Ishikawa (cell line): Measurements from ENCODE around the gene DOCK2.

Source experiments
- CEBPB ChIP-seq: IDR thresholded peaks from 2 replicates; pipeline ENCODE4 v1.6.1; 2012
- CREB1 ChIP-seq: IDR thresholded peaks from 2 replicates; pipeline ENCODE4 v1.6.1; 2012; ENCODE audit warnings: low read depth
- EGR1 ChIP-seq: IDR thresholded peaks from 2 replicates; pipeline ENCODE4 v1.6.1; 2012
- EP300 ChIP-seq: IDR thresholded peaks from 2 replicates; pipeline ENCODE4 v1.6.1; 2012; ENCODE audit warnings: borderline replicate concordance
- FOXM1 ChIP-seq: IDR thresholded peaks from 2 replicates; pipeline ENCODE4 v1.6.1; 2012; ENCODE audit warnings: low read depth, borderline replicate concordance
- MAX ChIP-seq: IDR thresholded peaks from 2 replicates; pipeline ENCODE4 v1.6.1; 2012
- NFIC ChIP-seq: IDR thresholded peaks from 2 replicates; pipeline ENCODE4 v1.6.1; 2012
- RAD21 ChIP-seq: IDR thresholded peaks from 2 replicates; pipeline ENCODE4 v1.6.1; 2012; ENCODE audit warnings: low read depth
- TAF1 ChIP-seq: IDR thresholded peaks from 2 replicates; pipeline ENCODE4 v1.6.1; 2012; ENCODE audit warnings: low read depth, mild to moderate bottlenecking
- TCF12 ChIP-seq: IDR thresholded peaks from 2 replicates; pipeline ENCODE4 v1.6.1; 2012; ENCODE audit warnings: low read depth
- TEAD4 ChIP-seq: IDR thresholded peaks from 2 replicates; pipeline ENCODE4 v1.6.1; 2012
- YY1 ChIP-seq: IDR thresholded peaks from 2 replicates; pipeline ENCODE4 v1.6.1; 2012; ENCODE audit warnings: low read depth
- ZBTB7A ChIP-seq: IDR thresholded peaks from 2 replicates; pipeline ENCODE4 v1.6.1; 2012; ENCODE audit warnings: low read depth
- TF ChIP-seq, protein P1 (sequence below): IDR thresholded peaks from 2 replicates; pipeline ENCODE4 v1.6.1; 2012
- TF ChIP-seq, protein P2 (sequence below): IDR thresholded peaks from 2 replicates; pipeline ENCODE4 v1.6.1; 2012; ENCODE audit warnings: low read depth, mild to moderate bottlenecking

The DOCK2 gene

GRCh38 chr5:169950333-169950732 is 313.3 kb downstream of the DOCK2 start:
- no peak for TF ChIP-seq TAF1
- TF ChIP-seq FOXM1: no peak

DNA sequence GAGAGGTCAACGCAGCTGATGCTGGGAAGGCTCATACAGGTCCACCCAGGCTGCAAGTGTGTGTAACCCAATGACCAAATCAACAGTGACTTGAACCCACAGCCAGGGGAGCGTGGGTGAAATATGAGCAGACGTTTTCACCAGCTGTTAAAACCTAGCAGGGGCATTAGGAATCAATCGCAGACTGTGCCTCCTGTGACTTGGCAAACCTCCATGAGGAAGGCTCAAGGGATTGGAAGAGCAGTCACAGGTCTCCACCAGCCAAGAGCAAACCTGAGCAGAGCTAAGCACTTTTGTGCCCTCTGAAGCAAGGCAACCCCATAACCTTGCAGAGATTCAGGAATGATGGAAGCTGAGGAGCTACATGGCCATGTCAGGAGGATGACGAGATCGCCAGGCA is 317.7 kb downstream of the DOCK2 start:
- TF ChIP-seq TEAD4 (no peak), EGR1 (no peak), FOXM1 (no peak), TAF1 (no peak), CEBPB (no peak), CREB1 (no peak), YY1 (no peak), TCF12 (no peak), NFIC (no peak), RAD21 (no peak), ZBTB7A (no peak), MAX (no peak), EP300 (no peak)
- TF ChIP-seq, protein P1, sequence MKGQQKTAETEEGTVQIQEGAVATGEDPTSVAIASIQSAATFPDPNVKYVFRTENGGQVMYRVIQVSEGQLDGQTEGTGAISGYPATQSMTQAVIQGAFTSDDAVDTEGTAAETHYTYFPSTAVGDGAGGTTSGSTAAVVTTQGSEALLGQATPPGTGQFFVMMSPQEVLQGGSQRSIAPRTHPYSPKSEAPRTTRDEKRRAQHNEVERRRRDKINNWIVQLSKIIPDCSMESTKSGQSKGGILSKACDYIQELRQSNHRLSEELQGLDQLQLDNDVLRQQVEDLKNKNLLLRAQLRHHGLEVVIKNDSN: no peak
- TF ChIP-seq, protein P2, sequence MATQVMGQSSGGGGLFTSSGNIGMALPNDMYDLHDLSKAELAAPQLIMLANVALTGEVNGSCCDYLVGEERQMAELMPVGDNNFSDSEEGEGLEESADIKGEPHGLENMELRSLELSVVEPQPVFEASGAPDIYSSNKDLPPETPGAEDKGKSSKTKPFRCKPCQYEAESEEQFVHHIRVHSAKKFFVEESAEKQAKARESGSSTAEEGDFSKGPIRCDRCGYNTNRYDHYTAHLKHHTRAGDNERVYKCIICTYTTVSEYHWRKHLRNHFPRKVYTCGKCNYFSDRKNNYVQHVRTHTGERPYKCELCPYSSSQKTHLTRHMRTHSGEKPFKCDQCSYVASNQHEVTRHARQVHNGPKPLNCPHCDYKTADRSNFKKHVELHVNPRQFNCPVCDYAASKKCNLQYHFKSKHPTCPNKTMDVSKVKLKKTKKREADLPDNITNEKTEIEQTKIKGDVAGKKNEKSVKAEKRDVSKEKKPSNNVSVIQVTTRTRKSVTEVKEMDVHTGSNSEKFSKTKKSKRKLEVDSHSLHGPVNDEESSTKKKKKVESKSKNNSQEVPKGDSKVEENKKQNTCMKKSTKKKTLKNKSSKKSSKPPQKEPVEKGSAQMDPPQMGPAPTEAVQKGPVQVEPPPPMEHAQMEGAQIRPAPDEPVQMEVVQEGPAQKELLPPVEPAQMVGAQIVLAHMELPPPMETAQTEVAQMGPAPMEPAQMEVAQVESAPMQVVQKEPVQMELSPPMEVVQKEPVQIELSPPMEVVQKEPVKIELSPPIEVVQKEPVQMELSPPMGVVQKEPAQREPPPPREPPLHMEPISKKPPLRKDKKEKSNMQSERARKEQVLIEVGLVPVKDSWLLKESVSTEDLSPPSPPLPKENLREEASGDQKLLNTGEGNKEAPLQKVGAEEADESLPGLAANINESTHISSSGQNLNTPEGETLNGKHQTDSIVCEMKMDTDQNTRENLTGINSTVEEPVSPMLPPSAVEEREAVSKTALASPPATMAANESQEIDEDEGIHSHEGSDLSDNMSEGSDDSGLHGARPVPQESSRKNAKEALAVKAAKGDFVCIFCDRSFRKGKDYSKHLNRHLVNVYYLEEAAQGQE: no peak

GRCh38 chr5:169956126-169956525 is 319.1 kb downstream of the DOCK2 start:
- TF ChIP-seq CEBPB (no peak), EGR1 (no peak), RAD21 (no peak), NFIC (no peak), MAX (no peak), TCF12 (no peak), TAF1 (no peak), ZBTB7A (no peak)
- TF ChIP-seq, protein P1: no peak
- TF ChIP-seq, protein P2: no peak

DNA sequence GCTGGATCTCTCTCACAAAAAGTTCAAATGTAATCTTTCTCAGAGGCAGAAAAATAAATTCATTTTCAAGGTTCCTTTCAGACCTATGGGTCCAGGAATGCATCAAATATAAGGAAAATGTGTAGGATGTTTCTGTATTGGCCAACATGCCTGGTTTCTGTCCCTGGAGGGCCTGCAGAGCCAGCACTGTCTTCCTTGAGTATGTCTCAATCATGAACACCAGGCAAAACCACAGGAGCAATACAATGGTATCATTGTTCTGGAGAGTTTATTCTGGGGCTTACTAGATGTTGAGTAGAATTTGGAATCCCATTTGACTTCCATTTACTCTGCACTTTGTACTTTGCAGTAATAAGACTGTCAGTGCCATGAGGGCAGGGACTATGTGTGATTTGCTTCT is 319.7 kb downstream of the DOCK2 start:
- TF ChIP-seq EGR1 (no peak), TEAD4 (no peak), RAD21 (no peak)
- TF ChIP-seq, protein P1: no peak

DNA sequence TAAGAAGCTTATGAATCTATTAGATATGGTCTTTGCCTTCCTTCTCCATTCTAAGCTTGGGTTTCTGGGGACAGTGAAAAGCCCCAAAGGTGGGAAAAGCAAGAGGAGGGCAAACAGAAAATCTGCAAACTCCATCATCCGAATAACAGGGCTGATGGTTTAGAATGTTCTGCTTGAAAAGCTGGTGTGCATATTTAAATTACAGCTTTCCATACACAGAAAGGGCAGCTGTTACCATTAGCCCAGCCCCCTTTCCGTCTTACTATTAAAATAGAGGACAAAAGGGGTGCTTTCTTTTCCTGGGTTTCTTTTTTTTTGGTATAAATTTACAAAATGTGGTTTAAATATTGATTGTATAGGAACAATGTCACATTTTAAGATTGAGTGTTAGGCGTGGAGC is 321.2 kb downstream of the DOCK2 start:
- TF ChIP-seq ZBTB7A: no peak
- no peak for TF ChIP-seq EGR1
- no peak for TF ChIP-seq EP300
- no peak for TF ChIP-seq TAF1
- TF ChIP-seq, protein P1: no peak
- TF ChIP-seq CREB1: no peak
- no peak for TF ChIP-seq RAD21
- TF ChIP-seq MAX: no peak
- TF ChIP-seq, protein P2: no peak
- TF ChIP-seq CEBPB: no peak
